OCI-LY3 (cell line): ENCODE measurements around the gene TMEM86B.

Experiments
- CTCF ChIP-seq: fragments of 200-600, 300-600 bp; sonication (generic); IDR thresholded peaks from 2 replicates; pipeline ENCODE4 v1.5.1; 2014; ENCODE audit warnings: antibody characterized with exemption, low read length, low read depth
- EZH2phosphoT487 ChIP-seq: fragments of 200-600 bp; shearing (Covaris generic); IDR thresholded peaks from 2 replicates; pipeline ENCODE4 v1.6.1; 2018; ENCODE audit warnings: antibody characterized with exemption, mixed run types, low read depth

GRCh38 chr19:55212447-55212846 is 16.1 kb downstream of the TMEM86B start:
- peak; percentile 51 for TF ChIP-seq CTCF
- TF ChIP-seq EZH2phosphoT487 = no peak
